Measurements from ENCODE around the gene ZNF692.

Gene ZNF692

DNA sequence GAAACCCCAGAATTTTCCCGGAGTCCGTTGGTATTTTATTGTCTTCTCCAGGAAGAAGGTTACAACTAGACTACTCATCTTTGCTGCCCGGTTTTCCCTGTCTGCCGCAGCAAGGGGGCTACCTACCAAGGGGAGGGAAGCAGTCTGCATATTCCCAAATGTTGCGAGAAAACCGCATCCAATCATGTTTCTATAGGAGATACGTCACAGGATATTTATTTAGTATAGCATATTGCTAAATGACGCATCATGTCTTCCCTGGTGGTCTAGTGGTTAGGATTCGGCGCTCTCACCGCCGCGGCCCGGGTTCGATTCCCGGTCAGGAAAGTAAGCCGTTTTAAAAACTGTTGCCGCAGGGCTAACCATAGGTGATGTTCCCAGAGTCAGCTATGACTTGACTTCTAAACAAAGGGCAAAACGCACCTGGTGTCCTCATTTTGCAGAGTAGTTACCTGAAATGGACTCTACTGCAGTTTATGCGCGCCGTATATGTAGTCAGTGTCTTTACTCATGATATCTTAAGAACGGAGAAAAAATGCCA lies 15.2 kb upstream of the ZNF692 start:
- TF ChIP-seq, protein P1, sequence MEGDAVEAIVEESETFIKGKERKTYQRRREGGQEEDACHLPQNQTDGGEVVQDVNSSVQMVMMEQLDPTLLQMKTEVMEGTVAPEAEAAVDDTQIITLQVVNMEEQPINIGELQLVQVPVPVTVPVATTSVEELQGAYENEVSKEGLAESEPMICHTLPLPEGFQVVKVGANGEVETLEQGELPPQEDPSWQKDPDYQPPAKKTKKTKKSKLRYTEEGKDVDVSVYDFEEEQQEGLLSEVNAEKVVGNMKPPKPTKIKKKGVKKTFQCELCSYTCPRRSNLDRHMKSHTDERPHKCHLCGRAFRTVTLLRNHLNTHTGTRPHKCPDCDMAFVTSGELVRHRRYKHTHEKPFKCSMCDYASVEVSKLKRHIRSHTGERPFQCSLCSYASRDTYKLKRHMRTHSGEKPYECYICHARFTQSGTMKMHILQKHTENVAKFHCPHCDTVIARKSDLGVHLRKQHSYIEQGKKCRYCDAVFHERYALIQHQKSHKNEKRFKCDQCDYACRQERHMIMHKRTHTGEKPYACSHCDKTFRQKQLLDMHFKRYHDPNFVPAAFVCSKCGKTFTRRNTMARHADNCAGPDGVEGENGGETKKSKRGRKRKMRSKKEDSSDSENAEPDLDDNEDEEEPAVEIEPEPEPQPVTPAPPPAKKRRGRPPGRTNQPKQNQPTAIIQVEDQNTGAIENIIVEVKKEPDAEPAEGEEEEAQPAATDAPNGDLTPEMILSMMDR (IDR thresholded peaks at IDR 0.05; ENCODE audit: control insufficient read depth, extremely low read depth, insufficient read depth): no peak
- peak overlapping the region; percentile 58 for H3K4me3 ChIP-seq (ENCODE audit: low read depth, low read length)
- DNase-seq (ENCODE audit: low read depth): peak; percentile 80

DNA sequence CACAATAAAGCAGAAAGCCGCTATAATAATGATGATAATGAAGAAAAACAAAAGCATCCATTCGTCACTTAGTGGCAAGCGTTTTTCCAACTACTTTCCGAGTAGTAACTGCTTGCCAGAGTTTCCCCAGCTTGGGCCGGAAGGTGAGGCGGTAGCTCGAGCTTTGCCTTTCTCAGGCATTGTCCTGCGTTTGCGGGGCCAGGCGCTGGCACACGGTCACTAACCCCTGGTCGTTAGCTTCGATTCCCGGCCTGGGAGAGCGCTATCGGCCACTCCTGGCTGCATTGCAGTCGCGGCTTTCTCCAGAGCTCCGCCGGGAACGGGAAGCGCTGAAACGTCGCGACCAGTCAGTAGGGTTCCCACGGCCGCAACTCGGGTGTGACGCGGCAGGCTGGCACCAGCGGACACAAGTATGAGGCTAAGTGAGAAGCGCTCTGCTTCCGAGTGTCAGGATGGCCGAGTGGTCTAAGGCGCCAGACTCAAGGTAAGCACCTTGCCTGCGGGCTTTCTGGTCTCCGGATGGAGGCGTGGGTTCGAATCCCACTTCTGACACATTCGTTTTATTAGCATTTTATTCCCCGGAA lies 14.6 kb upstream of the ZNF692 start:
- peak overlapping the region; percentile 58 for H3K4me3 ChIP-seq (ENCODE audit: low read depth, low read length)
- peak; percentile 91 for DNase-seq (ENCODE audit: low read depth)
- TF ChIP-seq, protein P1 (IDR thresholded peaks at IDR 0.05; ENCODE audit: control insufficient read depth, extremely low read depth, insufficient read depth): no peak

DNA sequence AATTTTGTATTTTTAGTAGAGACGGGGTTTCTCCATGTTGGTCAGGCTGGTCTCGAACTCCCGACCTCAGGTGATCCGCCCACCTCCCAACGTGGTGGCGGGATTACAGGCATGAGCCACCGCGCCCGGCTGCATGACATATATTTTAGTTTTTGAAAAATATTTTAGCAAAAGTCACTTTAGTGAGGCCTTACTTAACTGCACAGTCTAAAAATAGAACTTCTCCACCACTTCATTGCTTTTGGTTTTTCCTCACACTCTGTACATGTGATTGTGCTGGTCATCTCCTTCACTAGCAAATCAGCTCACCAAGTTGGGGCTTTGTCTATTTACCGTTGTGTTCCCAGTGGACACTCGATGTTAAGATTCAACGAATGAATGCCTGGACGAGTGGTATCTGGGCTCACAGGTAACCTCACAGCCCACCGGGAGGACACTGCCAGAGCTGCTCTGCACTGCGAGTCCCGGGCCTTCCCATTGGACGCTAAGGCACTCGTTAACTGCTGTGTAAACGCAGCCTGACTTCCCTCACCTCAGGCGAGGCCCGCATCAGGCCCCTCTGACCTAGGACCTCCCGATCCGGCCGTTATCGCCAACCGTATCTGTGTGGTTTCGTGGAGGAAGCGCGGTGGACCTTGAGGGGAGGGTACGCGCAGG lies 14.0 kb upstream of the ZNF692 start:
- peak overlapping the region; percentile 58 for H3K4me3 ChIP-seq (ENCODE audit: low read depth, low read length)
- no peak for DNase-seq (ENCODE audit: low read depth)
- TF ChIP-seq, protein P1 (IDR thresholded peaks at IDR 0.05; ENCODE audit: control insufficient read depth, extremely low read depth, insufficient read depth): no peak

DNA sequence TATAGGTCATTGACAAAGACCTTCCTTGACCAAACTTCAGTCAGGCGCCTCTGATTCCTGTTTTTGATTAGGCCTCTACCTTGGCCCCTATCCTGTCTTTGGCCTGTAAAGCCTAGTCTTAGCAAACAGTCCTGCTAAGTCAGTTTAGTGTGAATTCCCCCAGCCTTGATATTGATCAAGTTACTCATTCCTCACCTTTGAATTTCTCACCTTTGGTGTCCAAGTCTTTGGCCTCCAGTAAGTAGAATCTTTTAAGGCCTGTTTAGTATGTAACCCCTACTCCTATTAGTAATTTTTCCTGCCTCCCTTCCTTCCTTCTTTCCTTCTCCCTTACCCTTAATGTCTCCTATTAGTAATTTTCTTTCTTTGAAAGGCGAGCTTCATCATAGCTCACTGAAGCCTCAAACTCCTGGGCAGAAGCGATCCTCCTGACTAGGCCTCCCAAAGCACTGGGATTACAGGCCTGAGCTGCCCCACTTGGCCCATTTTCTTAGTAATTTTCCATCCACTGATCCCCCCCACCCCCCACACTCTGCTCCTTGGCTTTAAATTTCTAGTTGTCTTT lies 13.0 kb upstream of the ZNF692 start:
- TF ChIP-seq, protein P1 (IDR thresholded peaks at IDR 0.05; ENCODE audit: control insufficient read depth, extremely low read depth, insufficient read depth): no peak
- no peak for DNase-seq (ENCODE audit: low read depth)
- peak overlapping the region; percentile 58 for H3K4me3 ChIP-seq (ENCODE audit: low read depth, low read length)

DNA sequence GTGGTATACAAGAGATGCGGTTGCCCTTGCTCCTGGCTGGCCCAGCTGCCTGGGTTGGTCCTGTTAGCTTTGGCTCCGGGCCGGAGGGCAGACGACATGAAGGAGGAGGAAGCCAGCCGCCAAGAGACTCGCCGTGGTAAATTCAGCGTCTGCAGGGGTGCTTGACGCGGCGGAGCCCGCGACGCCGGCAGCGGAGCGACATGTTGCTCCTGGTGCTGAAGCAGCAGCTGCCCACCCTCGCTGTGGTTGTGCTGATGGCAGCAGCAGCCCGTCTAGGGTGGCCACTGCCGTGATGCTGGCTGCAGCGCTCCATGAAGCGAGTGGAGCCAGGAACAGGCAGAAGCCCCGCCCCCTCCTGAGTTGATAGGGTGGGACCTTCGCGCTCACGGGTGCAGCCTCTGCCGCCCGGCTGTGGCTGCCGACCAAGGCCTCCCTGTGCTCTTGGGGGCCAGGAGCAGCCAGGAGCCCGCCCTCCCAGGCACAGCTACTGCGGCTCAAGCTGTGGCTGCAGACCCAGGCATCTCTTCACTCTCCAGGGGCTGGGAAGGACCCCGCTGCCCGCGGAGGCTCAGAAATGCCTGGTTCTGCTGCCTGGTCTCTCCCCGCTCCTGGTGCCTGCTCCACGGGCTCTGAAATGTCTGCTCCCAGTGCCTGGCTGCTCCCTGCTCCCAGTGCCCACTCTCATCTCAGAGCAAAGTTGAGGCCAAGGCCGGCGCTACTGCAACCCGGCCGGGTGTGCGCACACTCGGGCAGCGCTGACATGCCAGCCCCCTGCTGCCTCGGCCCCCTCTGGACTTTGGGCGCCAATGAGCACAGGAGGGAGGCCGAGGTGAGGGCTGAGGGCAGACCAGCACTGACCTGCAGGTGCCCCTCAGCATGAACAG lies 4.4 kb upstream of the ZNF692 start:
- no peak for DNase-seq (ENCODE audit: low read depth)
- peak overlapping the region; percentile 52 for H3K4me3 ChIP-seq (ENCODE audit: low read depth, low read length)

DNA sequence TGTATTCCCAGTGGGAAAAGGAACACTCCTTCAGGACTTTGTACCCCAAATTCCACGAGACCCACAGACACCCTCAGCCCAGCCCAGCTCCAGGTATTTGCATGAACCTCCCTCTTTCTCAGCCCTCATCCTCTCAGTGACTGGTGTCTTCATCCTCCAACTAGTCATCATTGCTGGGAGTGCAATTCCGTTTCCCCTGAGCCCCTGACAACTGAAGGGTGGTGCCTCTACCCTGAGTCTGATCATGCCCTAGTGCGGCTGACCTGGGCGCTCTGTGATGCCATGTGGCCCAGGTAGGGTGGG lies 3.8 kb upstream of the ZNF692 start:
- H3K4me3 ChIP-seq (ENCODE audit: low read depth, low read length): peak overlapping the region; percentile 52
- TF ChIP-seq, protein P1 (IDR thresholded peaks at IDR 0.05; ENCODE audit: control insufficient read depth, extremely low read depth, insufficient read depth): no peak
- no peak for DNase-seq (ENCODE audit: low read depth)

More for the DNA sequence above, 4.4 kb upstream of the ZNF692 start:
- TF ChIP-seq, protein P1 (IDR thresholded peaks at IDR 0.05; ENCODE audit: control insufficient read depth, extremely low read depth, insufficient read depth): no peak

Measured in LNCaP clone FGC (cell line).